ENCODE data around the gene CTH.
A peak's percentile ranks its signal among the peaks of the same experiment; 100 is the strongest.
"Not testable (repeated sequence)": the region's sequence is repeated elsewhere in the genome, so short reads cannot be mapped to it uniquely, and the experiment has no call there.

Gene CTH

GRCh38 chr1:70410604-70411359 lies at the start of gene CTH:
Gene CTH, plus strand, starts transcription at chr1:70411268. Its CDS starts 148 bp downstream, at chr1:70411416.
- peak; percentile 99 for DNase-seq (ENCODE audit: low read depth)
- Histone ChIP-seq H3K4me1 (ENCODE audit: control insufficient read depth, insufficient read depth, low read length) (peaks cover 18% of the 10 kb centered on the region), H3K4me3 (ENCODE audit: low read length) (peak within 1 kb of the TSS; percentile 92), H3K36me3 (ENCODE audit: control insufficient read depth, insufficient read depth, low read length, severe bottlenecking) (no peaks in the 10 kb centered on the region), H3K27me3 (replicated peaks; ENCODE audit: control insufficient read depth, insufficient read depth, low read length) (no peaks in the 10 kb centered on the region), H3K9ac (ENCODE audit: low read length) (peak within 1 kb of the TSS; percentile 87), H3K9me3 (ENCODE audit: control insufficient read depth, low read length) (no peaks in the 10 kb centered on the region)

DNA sequence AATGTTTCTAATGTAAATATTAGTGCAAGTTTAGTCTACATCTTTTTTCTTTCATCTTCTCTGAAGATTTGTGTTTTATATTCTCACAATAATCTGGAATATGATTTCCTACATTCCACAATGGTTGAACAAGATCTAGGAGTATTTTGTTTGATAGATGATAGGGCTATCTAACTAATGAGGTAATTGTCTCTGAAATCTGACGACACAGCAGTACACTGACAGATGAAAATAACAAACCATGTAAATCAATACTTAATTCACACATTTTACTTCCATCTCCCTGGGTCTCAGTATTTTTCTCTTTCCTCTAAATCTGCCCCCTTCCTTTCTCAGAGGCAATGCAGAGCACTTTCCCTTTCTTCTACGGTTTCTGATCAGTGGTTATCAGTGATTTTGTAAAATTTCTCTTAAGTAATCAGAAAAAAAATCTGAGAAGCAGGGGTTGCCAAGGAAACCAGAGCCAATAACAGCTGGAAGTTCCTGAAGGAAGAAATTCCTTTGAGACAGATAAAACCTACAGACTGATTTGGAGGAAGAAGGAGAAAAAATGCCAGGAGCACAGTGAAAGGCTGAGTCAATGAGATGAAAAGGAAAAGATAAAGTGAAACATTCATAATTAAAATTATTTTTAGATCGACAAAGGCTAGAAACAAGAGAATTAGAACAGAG lies 49.2 kb upstream of the CTH start:
- H3K9ac ChIP-seq (ENCODE audit: low read length): peak overlapping the region; percentile 47
- peak overlapping the region; percentile 54 for H3K4me3 ChIP-seq (ENCODE audit: low read length)
- no peaks in the 10 kb centered on the region for H3K27me3 ChIP-seq (replicated peaks; ENCODE audit: control insufficient read depth, insufficient read depth, low read length)
- H3K9me3 ChIP-seq (ENCODE audit: control insufficient read depth, low read length): no peaks in the 10 kb centered on the region
- DNase-seq (ENCODE audit: low read depth): peak; percentile 18
- peaks cover 7% of the 10 kb centered on the region for H3K4me1 ChIP-seq (ENCODE audit: control insufficient read depth, insufficient read depth, low read length)
- H3K36me3 ChIP-seq (ENCODE audit: control insufficient read depth, insufficient read depth, low read length, severe bottlenecking): no peaks in the 10 kb centered on the region

GRCh38 chr1:70364439-70364838 lies 46.6 kb upstream of the CTH start:
- Histone ChIP-seq H3K36me3 (ENCODE audit: control insufficient read depth, insufficient read depth, low read length, severe bottlenecking) (no peaks in the 10 kb centered on the region), H3K4me3 (ENCODE audit: low read length) (no peak overlapping the region), H3K4me1 (ENCODE audit: control insufficient read depth, insufficient read depth, low read length) (peaks cover 7% of the 10 kb centered on the region), H3K9ac (ENCODE audit: low read length) (no peak overlapping the region), H3K27me3 (replicated peaks; ENCODE audit: control insufficient read depth, insufficient read depth, low read length) (no peaks in the 10 kb centered on the region), H3K9me3 (ENCODE audit: control insufficient read depth, low read length) (no peaks in the 10 kb centered on the region)
- DNase-seq (ENCODE audit: low read depth): no peak

- H3K9me3 ChIP-seq (ENCODE audit: control insufficient read depth, low read length); H3K36me3 ChIP-seq (ENCODE audit: control insufficient read depth, insufficient read depth, low read length, severe bottlenecking); H3K4me3 ChIP-seq (ENCODE audit: low read length); H3K4me1 ChIP-seq (ENCODE audit: control insufficient read depth, insufficient read depth, low read length); H3K9ac ChIP-seq (ENCODE audit: low read length); DNase-seq (ENCODE audit: low read depth); H3K27me3 ChIP-seq (replicated peaks; ENCODE audit: control insufficient read depth, insufficient read depth, low read length): not testable (repeated sequence)
These were observed 44.6 kb upstream of the CTH start for GRCh38 chr1:70366425-70366952.

GRCh38 chr1:70366997-70367396 lies 44.1 kb upstream of the CTH start:
- not testable (repeated sequence) for H3K4me3 ChIP-seq (ENCODE audit: low read length); H3K9ac ChIP-seq (ENCODE audit: low read length); H3K36me3 ChIP-seq (ENCODE audit: control insufficient read depth, insufficient read depth, low read length, severe bottlenecking); H3K27me3 ChIP-seq (replicated peaks; ENCODE audit: control insufficient read depth, insufficient read depth, low read length); H3K4me1 ChIP-seq (ENCODE audit: control insufficient read depth, insufficient read depth, low read length); DNase-seq (ENCODE audit: low read depth); H3K9me3 ChIP-seq (ENCODE audit: control insufficient read depth, low read length)

GRCh38 chr1:70367397-70367796 lies 43.7 kb upstream of the CTH start:
- DNase-seq (ENCODE audit: low read depth); H3K27me3 ChIP-seq (replicated peaks; ENCODE audit: control insufficient read depth, insufficient read depth, low read length); H3K4me3 ChIP-seq (ENCODE audit: low read length); H3K36me3 ChIP-seq (ENCODE audit: control insufficient read depth, insufficient read depth, low read length, severe bottlenecking); H3K4me1 ChIP-seq (ENCODE audit: control insufficient read depth, insufficient read depth, low read length); H3K9ac ChIP-seq (ENCODE audit: low read length); H3K9me3 ChIP-seq (ENCODE audit: control insufficient read depth, low read length): not testable (repeated sequence)

- not testable (repeated sequence) for H3K9ac ChIP-seq (ENCODE audit: low read length); H3K9me3 ChIP-seq (ENCODE audit: control insufficient read depth, low read length); H3K4me3 ChIP-seq (ENCODE audit: low read length); H3K4me1 ChIP-seq (ENCODE audit: control insufficient read depth, insufficient read depth, low read length); H3K36me3 ChIP-seq (ENCODE audit: control insufficient read depth, insufficient read depth, low read length, severe bottlenecking); H3K27me3 ChIP-seq (replicated peaks; ENCODE audit: control insufficient read depth, insufficient read depth, low read length); DNase-seq (ENCODE audit: low read depth)
These were observed 39.5 kb upstream of the CTH start for GRCh38 chr1:70371586-70371985.

DNA sequence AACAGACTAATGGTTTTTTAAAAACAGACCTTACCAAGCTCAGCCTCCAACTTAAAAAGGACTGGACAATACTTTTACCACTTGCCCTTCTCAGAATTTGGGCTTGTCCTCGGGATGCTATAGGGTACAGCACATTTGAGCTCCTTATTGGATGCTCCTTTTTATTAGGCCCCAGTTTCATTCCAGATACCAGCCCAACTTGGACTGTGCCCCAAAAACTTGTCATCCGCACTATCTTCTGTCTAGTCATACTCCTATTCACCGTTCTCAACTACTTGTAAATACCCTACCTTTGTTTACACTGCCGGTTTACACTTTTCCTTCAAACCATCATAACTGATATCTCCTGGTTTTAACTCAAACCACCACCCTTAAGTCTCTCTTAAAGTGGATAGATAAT lies 38.6 kb upstream of the CTH start:
- no peaks in the 10 kb centered on the region for H3K27me3 ChIP-seq (replicated peaks; ENCODE audit: control insufficient read depth, insufficient read depth, low read length)
- H3K9me3 ChIP-seq (ENCODE audit: control insufficient read depth, low read length): no peaks in the 10 kb centered on the region
- no peaks in the 10 kb centered on the region for H3K4me1 ChIP-seq (ENCODE audit: control insufficient read depth, insufficient read depth, low read length)
- no peak overlapping the region for H3K4me3 ChIP-seq (ENCODE audit: low read length)
- H3K9ac ChIP-seq (ENCODE audit: low read length): no peak overlapping the region
- no peak for DNase-seq (ENCODE audit: low read depth)
- no peaks in the 10 kb centered on the region for H3K36me3 ChIP-seq (ENCODE audit: control insufficient read depth, insufficient read depth, low read length, severe bottlenecking)

GRCh38 chr1:70373580-70373979 lies 37.5 kb upstream of the CTH start:
- not testable (repeated sequence) for DNase-seq (ENCODE audit: low read depth); H3K36me3 ChIP-seq (ENCODE audit: control insufficient read depth, insufficient read depth, low read length, severe bottlenecking); H3K4me3 ChIP-seq (ENCODE audit: low read length); H3K9me3 ChIP-seq (ENCODE audit: control insufficient read depth, low read length); H3K27me3 ChIP-seq (replicated peaks; ENCODE audit: control insufficient read depth, insufficient read depth, low read length); H3K4me1 ChIP-seq (ENCODE audit: control insufficient read depth, insufficient read depth, low read length); H3K9ac ChIP-seq (ENCODE audit: low read length)

DNA sequence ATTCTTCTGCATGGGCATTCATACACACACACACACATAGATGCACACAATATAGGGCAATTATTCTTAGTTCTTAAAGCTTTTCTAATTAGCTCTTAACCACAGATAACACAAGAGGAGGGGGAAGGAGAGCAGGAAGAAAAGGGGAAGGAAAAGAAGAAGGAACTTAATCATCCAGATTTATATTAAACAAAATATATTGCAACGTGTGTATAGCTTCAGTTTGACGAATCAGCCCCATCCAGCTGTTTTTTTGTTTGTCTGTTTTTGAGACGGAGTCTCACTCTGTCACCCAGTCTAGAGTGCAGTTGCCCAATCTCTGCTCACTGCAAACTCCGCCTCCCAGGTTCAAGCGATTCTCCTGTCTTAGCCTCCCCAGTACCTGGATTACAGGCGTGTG lies 34.9 kb upstream of the CTH start:
- DNase-seq (ENCODE audit: low read depth): no peak

GRCh38 chr1:70382682-70383081 lies 28.4 kb upstream of the CTH start:
- DNase-seq (ENCODE audit: low read depth): no peak
- H3K9me3 ChIP-seq (ENCODE audit: control insufficient read depth, low read length): no peaks in the 10 kb centered on the region

More for the DNA sequence above, 34.9 kb upstream of the CTH start:
- Histone ChIP-seq H3K9ac (ENCODE audit: low read length) (no peak overlapping the region), H3K4me3 (ENCODE audit: low read length) (no peak overlapping the region), H3K27me3 (replicated peaks; ENCODE audit: control insufficient read depth, insufficient read depth, low read length) (no peaks in the 10 kb centered on the region), H3K4me1 (ENCODE audit: control insufficient read depth, insufficient read depth, low read length) (no peaks in the 10 kb centered on the region), H3K9me3 (ENCODE audit: control insufficient read depth, low read length) (no peaks in the 10 kb centered on the region), H3K36me3 (ENCODE audit: control insufficient read depth, insufficient read depth, low read length, severe bottlenecking) (no peaks in the 10 kb centered on the region)

More at GRCh38 chr1:70382682-70383081, 28.4 kb upstream of the CTH start:
- Histone ChIP-seq H3K9ac (ENCODE audit: low read length) (no peak overlapping the region), H3K27me3 (replicated peaks; ENCODE audit: control insufficient read depth, insufficient read depth, low read length) (no peaks in the 10 kb centered on the region), H3K4me3 (ENCODE audit: low read length) (no peak overlapping the region), H3K36me3 (ENCODE audit: control insufficient read depth, insufficient read depth, low read length, severe bottlenecking) (no peaks in the 10 kb centered on the region), H3K4me1 (ENCODE audit: control insufficient read depth, insufficient read depth, low read length) (no peaks in the 10 kb centered on the region)
